GM12872 (cell line): Measurements from ENCODE around the gene PPARD.
A peak's percentile ranks its signal among the peaks of the same experiment; 100 is the strongest.

Experiments
- TF ChIP-seq, protein P1 (sequence below): IDR thresholded peaks from 3 replicates; pipeline ENCODE4 v1.5.1; 2011; ENCODE audit warnings: low read depth, mild to moderate bottlenecking, low read length, moderate library complexity; ENCODE audit not compliant: insufficient read depth

Gene PPARD

DNA sequence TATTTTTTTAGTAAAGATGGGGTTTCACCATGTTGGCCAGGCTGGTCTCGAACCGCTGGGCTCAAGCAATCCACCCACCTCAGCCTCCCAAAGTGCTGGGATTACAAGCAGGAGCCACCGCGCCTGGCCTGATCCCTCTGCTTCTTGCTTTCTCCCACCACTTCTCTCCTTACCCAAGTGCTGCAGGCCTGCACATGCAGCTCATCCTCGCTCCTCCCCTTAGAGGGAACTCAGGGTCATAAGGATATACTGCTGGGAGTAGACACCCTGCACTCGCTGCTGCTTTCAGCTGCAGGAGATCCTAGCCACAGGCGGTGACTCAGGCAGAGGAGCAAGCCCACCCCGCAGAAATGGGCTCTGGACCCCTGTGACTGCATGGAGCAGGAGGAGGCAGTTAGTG, 69.7 kb downstream of the PPARD start:
- TF ChIP-seq, protein P1, sequence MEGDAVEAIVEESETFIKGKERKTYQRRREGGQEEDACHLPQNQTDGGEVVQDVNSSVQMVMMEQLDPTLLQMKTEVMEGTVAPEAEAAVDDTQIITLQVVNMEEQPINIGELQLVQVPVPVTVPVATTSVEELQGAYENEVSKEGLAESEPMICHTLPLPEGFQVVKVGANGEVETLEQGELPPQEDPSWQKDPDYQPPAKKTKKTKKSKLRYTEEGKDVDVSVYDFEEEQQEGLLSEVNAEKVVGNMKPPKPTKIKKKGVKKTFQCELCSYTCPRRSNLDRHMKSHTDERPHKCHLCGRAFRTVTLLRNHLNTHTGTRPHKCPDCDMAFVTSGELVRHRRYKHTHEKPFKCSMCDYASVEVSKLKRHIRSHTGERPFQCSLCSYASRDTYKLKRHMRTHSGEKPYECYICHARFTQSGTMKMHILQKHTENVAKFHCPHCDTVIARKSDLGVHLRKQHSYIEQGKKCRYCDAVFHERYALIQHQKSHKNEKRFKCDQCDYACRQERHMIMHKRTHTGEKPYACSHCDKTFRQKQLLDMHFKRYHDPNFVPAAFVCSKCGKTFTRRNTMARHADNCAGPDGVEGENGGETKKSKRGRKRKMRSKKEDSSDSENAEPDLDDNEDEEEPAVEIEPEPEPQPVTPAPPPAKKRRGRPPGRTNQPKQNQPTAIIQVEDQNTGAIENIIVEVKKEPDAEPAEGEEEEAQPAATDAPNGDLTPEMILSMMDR = no peak

DNA sequence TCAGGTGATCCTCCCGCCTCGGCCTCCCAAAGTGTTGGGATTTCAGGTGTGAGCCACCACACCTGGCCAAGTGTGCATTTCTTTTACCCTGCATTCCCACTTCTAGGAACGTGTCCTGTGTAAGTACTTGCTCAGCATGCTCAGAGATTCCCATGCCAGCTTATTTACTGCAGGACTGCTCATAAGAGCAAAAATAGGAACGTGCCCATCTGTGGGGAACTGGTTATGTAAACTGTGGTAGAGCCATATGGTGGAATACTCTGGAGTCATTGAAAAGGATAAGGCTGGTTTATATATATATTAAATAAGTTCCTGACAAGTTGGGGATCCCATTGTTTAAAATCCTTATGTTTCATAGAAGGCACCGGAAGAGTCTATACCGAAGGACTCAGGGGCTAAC, 71.6 kb downstream of the PPARD start:
- TF ChIP-seq, protein P1 = no peak

DNA sequence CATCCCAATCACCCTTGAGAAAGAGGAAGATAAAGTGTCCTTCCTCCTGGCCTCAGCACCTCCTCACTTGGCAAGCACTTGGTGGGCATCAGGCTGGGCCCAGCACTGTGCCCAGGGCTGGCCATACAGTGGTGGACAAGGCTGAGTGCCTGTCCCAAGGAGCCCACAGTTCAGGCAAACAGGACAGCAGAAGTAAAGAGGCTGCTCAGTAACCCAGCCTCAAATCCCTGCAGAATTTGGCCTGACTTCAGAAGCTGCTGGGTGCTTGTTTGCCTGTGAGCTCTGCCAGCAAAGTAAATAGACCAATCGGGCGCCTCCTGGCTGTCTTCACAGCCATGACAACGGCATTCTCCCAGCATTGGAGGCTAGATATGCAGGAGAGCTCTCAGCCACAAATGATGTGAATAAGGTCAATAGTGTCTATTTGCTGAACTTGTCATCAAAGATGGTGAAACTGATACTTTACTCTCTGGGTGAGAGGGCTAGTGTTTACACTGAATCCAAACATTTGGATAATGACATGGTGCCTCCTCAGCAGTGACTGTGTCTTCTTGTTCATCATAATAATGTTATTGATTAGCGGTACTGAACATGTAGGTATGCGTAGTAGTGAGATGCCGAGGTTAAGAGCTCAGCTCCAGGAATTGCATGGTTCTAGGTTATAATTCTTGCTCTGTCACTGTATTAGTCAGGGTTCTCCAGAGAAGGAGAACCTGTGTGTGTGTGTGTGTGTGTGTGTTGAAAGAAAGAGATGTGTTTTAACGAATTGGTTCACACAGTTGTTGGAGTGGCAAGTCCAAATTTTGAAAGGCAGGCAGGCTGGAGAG, 72.9 kb downstream of the PPARD start:
- TF ChIP-seq, protein P1 = peak; percentile 33; the same call in 2 of the 3 replicates

DNA sequence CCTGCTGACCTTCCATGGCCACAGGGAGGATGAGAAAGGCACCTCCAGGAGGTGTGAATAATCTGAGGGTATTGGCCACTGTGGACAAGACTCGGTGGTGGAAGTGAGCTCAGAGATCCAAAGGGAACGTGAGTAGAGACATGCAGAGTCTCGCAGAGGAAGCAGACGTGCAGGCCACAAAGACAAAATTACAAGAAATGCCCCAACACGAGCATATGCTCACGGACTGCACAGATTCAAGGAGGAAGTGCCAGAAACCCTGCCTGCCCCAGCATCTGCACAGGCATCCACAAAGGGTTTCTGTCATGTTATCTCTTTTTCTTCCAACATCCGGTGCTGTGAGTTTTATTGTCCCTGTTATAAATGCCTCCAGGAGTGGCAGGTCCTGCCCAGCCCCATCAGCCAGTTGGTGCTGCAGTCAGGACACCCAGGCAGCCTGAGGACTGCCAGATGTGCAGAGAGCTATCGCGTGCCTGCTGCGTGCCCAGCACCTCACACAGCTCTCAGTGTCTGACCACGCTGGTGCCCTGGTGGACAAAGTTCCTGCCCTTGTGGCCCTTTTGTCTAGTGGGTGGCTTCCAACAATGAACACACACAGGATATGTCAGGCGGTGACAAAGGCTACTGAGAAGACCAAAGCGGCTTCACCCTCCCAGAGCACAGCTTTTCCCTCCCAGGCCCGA, 75.8 kb downstream of the PPARD start:
- TF ChIP-seq, protein P1 = no peak

DNA sequence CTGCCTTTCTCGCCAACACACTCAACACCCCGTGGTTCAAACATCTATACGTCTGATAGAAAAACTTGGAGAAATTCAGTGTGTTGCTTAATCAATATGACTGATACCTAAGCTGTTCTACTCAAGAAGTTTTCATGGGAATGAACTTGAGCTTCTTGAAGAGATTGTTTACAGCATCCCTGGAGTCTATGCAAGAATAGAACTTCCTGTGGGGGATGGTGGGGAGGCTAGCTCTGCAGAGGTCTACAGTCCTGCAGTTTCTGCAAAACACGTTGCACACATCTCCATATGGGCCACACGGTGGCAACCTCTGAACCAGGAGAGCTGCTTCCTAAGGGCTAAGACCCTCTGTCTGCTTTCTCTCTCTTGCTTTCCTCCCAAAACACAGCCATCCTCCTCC, 77.1 kb downstream of the PPARD start:
- TF ChIP-seq, protein P1 = no peak

DNA sequence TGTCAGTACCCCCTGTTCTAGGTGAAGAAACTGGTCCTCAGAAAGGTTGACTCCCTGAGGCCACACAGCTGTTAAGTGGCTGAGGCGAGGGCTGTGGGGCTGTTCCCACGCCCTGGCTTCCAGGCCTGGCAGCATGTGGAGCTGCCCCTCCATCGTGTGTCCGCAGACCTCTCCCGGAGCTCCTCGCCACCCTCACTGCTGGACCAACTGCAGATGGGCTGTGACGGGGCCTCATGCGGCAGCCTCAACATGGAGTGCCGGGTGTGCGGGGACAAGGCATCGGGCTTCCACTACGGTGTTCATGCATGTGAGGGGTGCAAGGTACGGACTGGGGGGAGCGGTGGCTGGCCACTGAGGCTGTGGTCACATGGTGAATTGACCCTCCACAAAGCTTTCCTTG, 77.6 kb downstream of the PPARD start:
- TF ChIP-seq, protein P1 = no peak

DNA sequence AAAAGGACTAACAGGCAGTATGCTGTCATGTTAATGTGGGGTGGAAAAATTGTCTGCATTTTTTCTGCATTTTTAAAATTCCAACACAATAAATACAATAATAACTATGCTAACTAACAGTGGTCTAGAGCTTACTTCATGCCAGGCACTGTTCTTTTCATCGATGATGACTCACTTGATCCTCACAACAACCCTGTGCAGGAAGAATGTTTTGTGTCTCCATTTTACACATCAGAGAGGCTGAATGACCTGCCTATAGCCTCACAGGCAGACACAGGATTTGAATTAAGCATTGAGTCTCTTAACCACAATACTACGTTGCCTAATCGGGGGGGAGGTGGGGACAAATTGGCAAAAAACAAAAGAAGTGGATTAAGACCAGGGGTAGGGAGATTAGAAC, 82.9 kb downstream of the PPARD start:
- TF ChIP-seq, protein P1 = no peak
